ENCODE results near the gene PRTG. TPM values are rescaled to one million over a fixed set of nuclear protein-coding genes. Genes with fewer than 3 reads are reported as not detected.

Gene PRTG
- total and polyA plus RNA-seq, 4 donors, result 0.05 to 2.4 (median 0.25) TPM

GRCh38 chr15:55768670-55769185, 25.8 kb upstream of the PRTG start (continued):
- TF ChIP-seq ZBTB33 (IDR thresholded peaks at IDR 0.05) (no peak), SP1 (IDR thresholded peaks at IDR 0.05) (no peak), HNF4G (IDR thresholded peaks at IDR 0.05) (no peak), CTCF (IDR thresholded peaks at IDR 0.05; ENCODE audit: low read depth, low read length, missing input control) (no peak)

DNA sequence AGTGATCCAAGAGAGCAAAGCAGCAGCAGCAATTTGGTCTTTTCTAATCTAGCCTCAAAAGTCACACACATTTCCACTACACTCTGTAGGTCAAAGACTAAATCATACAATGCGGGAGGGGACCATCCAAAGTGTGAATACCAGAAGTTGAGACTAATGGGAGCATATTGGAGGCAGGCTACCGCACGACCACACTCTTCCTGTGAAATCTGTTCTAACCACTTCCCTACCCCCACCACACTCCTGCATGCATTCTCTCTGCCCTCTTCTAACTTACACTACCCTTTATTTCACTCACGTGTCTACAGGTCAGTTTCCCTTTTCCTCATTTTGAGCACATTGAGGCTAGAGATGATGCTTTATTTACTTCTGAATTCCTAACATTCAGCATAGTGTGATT, 23.7 kb upstream of the PRTG start:
- WGBS, result 81% methylated on average over 4 of the region's 4 CpGs
- DNase-seq (ENCODE audit: low spot score), result no peak
- Histone ChIP-seq H3K9ac (ENCODE audit: low read depth in 1 of 2, low read length in 2 of 2) (no peak overlapping the region), H3K27me3 (ENCODE audit: control insufficient read depth in 4 of 4, insufficient read depth in 4 of 4, low read length in 3 of 4) (no peaks in the 10 kb centered on the region), H3K4me3 (ENCODE audit: low read depth in 1 of 3, low read length in 3 of 3) (no peak overlapping the region), H3K27ac (ENCODE audit: low read depth in 1 of 2, low read length in 2 of 2) (no peak overlapping the region), H3K4me1 (ENCODE audit: control insufficient read depth in 4 of 4, insufficient read depth in 4 of 4, low read length in 3 of 4) (no peaks in the 10 kb centered on the region), H3K9me3 (ENCODE audit: control insufficient read depth in 4 of 4, low read length in 3 of 4) (no peaks in the 10 kb centered on the region), H3K36me3 (ENCODE audit: control insufficient read depth in 4 of 4, insufficient read depth in 3 of 4, low read depth in 1 of 4, low read length in 3 of 4) (peaks cover 0 to 3% (median 0%) of the 10 kb centered on the region in 4 donors)
- TF ChIP-seq, protein P1, sequence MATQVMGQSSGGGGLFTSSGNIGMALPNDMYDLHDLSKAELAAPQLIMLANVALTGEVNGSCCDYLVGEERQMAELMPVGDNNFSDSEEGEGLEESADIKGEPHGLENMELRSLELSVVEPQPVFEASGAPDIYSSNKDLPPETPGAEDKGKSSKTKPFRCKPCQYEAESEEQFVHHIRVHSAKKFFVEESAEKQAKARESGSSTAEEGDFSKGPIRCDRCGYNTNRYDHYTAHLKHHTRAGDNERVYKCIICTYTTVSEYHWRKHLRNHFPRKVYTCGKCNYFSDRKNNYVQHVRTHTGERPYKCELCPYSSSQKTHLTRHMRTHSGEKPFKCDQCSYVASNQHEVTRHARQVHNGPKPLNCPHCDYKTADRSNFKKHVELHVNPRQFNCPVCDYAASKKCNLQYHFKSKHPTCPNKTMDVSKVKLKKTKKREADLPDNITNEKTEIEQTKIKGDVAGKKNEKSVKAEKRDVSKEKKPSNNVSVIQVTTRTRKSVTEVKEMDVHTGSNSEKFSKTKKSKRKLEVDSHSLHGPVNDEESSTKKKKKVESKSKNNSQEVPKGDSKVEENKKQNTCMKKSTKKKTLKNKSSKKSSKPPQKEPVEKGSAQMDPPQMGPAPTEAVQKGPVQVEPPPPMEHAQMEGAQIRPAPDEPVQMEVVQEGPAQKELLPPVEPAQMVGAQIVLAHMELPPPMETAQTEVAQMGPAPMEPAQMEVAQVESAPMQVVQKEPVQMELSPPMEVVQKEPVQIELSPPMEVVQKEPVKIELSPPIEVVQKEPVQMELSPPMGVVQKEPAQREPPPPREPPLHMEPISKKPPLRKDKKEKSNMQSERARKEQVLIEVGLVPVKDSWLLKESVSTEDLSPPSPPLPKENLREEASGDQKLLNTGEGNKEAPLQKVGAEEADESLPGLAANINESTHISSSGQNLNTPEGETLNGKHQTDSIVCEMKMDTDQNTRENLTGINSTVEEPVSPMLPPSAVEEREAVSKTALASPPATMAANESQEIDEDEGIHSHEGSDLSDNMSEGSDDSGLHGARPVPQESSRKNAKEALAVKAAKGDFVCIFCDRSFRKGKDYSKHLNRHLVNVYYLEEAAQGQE (IDR thresholded peaks at IDR 0.05), result no peak
- TF ChIP-seq FOXA1 (IDR thresholded peaks at IDR 0.05) (no peak), GABPA (IDR thresholded peaks at IDR 0.05 in 1 of 2, conservative IDR thresholded peaks at IDR 0.05 in 1 of 2) (no peak), MAX (IDR thresholded peaks at IDR 0.05) (no peak), HNF4A (conservative IDR thresholded peaks at IDR 0.05) (no peak), RAD21 (IDR thresholded peaks at IDR 0.05) (no peak), YY1 (IDR thresholded peaks at IDR 0.05) (no peak), TAF1 (conservative IDR thresholded peaks at IDR 0.05) (no peak), HNF4G (IDR thresholded peaks at IDR 0.05) (no peak), FOXA2 (IDR thresholded peaks at IDR 0.05) (no peak)

DNA sequence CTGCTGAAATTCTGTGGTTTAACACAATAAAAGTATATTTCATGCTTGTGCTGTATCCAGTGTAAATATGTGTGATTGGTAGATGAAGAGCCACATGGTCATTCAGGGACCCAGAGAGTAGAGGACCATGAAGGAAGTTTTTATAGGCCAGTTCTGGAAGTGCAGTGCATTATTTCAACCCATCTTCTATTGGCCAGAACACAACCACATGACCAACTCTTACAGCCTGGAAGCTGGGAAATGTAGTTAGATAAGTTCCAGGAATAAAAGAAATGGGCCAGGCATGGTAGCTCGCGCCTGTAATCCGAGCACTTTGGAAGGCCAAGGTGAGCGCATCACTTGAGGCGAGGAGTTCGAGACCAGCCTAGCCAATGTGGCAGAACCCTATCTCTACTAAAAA, 21.4 kb upstream of the PRTG start:
- 96% methylated on average over 6 of the region's 6 CpGs for WGBS
- Histone ChIP-seq H3K9me3 (ENCODE audit: control insufficient read depth in 4 of 4, low read length in 3 of 4) (no peaks in the 10 kb centered on the region), H3K36me3 (ENCODE audit: control insufficient read depth in 4 of 4, insufficient read depth in 3 of 4, low read depth in 1 of 4, low read length in 3 of 4) (peaks cover 0 to 3% (median 0%) of the 10 kb centered on the region in 4 donors), H3K4me1 (ENCODE audit: control insufficient read depth in 4 of 4, insufficient read depth in 4 of 4, low read length in 3 of 4) (no peaks in the 10 kb centered on the region), H3K4me3 (ENCODE audit: low read depth in 1 of 3, low read length in 3 of 3) (no peak overlapping the region), H3K9ac (ENCODE audit: low read depth in 1 of 2, low read length in 2 of 2) (no peak overlapping the region), H3K27me3 (ENCODE audit: control insufficient read depth in 4 of 4, insufficient read depth in 4 of 4, low read length in 3 of 4) (no peaks in the 10 kb centered on the region), H3K27ac (ENCODE audit: low read depth in 1 of 2, low read length in 2 of 2) (no peak overlapping the region)
- DNase-seq (ENCODE audit: low spot score), result no peak
- TF ChIP-seq GABPA (IDR thresholded peaks at IDR 0.05 in 1 of 2, conservative IDR thresholded peaks at IDR 0.05 in 1 of 2), result no peak
- no peak for TF ChIP-seq HNF4A (conservative IDR thresholded peaks at IDR 0.05)
- TF ChIP-seq, protein P1 (IDR thresholded peaks at IDR 0.05), result no peak
- no peak for TF ChIP-seq SP1 (IDR thresholded peaks at IDR 0.05)
- TF ChIP-seq ZBTB33 (IDR thresholded peaks at IDR 0.05), result no peak
- TF ChIP-seq, protein P2, sequence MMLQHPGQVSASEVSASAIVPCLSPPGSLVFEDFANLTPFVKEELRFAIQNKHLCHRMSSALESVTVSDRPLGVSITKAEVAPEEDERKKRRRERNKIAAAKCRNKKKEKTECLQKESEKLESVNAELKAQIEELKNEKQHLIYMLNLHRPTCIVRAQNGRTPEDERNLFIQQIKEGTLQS (IDR thresholded peaks at IDR 0.05), result no peak
- no peak for TF ChIP-seq TAF1 (conservative IDR thresholded peaks at IDR 0.05)
